Measurements from ENCODE around the gene SPDYE5. TPM values are rescaled to one million over a fixed set of nuclear protein-coding genes. Genes with fewer than 3 reads are reported as not detected.

SPDYE5 gene
- total RNA-seq, 1 donor from 2014 or later: not detected

- DNase-seq (ENCODE audit: low read depth in 2 of 2): no peak
Observed at GRCh38 chr7:75536940-75537538, 44.9 kb downstream of the SPDYE5 start.

- no peak for DNase-seq (ENCODE audit: low read depth in 2 of 2)
Observed at GRCh38 chr7:75537731-75538130, 45.6 kb downstream of the SPDYE5 start.

GRCh38 chr7:75546237-75547015 is 54.3 kb downstream of the SPDYE5 start:
- no peak for DNase-seq (ENCODE audit: low read depth in 2 of 2)

Other genes with a start within 250 kb of the SPDYE5 start
- 0.44 and 1.2 TPM in 2 replicates for gene TRIM73, start 96.7 kb upstream of the SPDYE5 start, total RNA-seq
- 3.9 and 6.2 TPM in 2 replicates for gene POM121C, start 6.0 kb upstream of the SPDYE5 start, total RNA-seq
- 20.9 and 24.6 TPM in 2 replicates for gene HIP1, start 246.6 kb downstream of the SPDYE5 start, total RNA-seq

All from lung microvascular endothelial cell (primary cell).